WTC11 (cell line): ENCODE results near the gene ELOVL6.

Experiments used
- CREM ChIP-seq: sonication (generic); formaldehyde crosslinking; IDR thresholded peaks from 2 replicates; pipeline ENCODE4 v1.8.1; 2022; ENCODE audit warnings: mild to moderate bottlenecking, missing genetic modification reagents, moderate library complexity
- ELF4 ChIP-seq: sonication (generic); formaldehyde crosslinking; IDR thresholded peaks from 2 replicates; pipeline ENCODE4 v1.8.1; 2022; ENCODE audit warnings: low read depth, mild to moderate bottlenecking, moderate library complexity, missing genetic modification reagents
- ESRRA ChIP-seq: sonication (generic); formaldehyde crosslinking; IDR thresholded peaks from 2 replicates; pipeline ENCODE4 v1.8.1; 2022; ENCODE audit warnings: mild to moderate bottlenecking, missing genetic modification reagents, borderline replicate concordance
- MAX ChIP-seq: sonication (generic); formaldehyde crosslinking; IDR thresholded peaks from 2 replicates; pipeline ENCODE4 v1.8.0; 2022; ENCODE audit warnings: mild to moderate bottlenecking, missing genetic modification reagents
- NFE2L1 ChIP-seq: sonication (generic); formaldehyde crosslinking; IDR thresholded peaks from 2 replicates; pipeline ENCODE4 v1.8.1; 2023; ENCODE audit warnings: missing genetic modification reagents
- NR2C2 ChIP-seq: sonication (generic); formaldehyde crosslinking; IDR thresholded peaks from 2 replicates; pipeline ENCODE4 v1.8.0; 2022; ENCODE audit warnings: mild to moderate bottlenecking, missing genetic modification reagents
- NR3C1 ChIP-seq: sonication (generic); formaldehyde crosslinking; conservative IDR thresholded peaks from 2 replicates; pipeline ENCODE4 v1.8.1; 2023; ENCODE audit warnings: low read depth, mild to moderate bottlenecking, missing genetic modification reagents
- RELA ChIP-seq: sonication (generic); formaldehyde crosslinking; IDR thresholded peaks from 2 replicates; pipeline ENCODE4 v1.8.1; 2022; ENCODE audit warnings: missing genetic modification reagents, mild to moderate bottlenecking, borderline replicate concordance
- SP1 ChIP-seq: sonication (generic); formaldehyde crosslinking; conservative IDR thresholded peaks from 2 replicates; pipeline ENCODE4 v1.8.1; 2022; ENCODE audit warnings: missing genetic modification reagents
- TCF7 ChIP-seq: sonication (generic); formaldehyde crosslinking; IDR thresholded peaks from 2 replicates; pipeline ENCODE4 v1.8.0; 2022; ENCODE audit warnings: mild to moderate bottlenecking, low read depth, missing genetic modification reagents, moderate library complexity
- TF ChIP-seq, protein P1 (sequence below): fragments of 200-600 bp; IDR thresholded peaks from 2 replicates; pipeline ENCODE4 v1.8.0; 2022; ENCODE audit warnings: antibody characterized with exemption
- TF ChIP-seq, protein P2 (sequence below): sonication (generic); formaldehyde crosslinking; IDR thresholded peaks from 2 replicates; pipeline ENCODE4 v1.8.1; 2023; ENCODE audit warnings: mild to moderate bottlenecking, missing genetic modification reagents, borderline replicate concordance

DNA sequence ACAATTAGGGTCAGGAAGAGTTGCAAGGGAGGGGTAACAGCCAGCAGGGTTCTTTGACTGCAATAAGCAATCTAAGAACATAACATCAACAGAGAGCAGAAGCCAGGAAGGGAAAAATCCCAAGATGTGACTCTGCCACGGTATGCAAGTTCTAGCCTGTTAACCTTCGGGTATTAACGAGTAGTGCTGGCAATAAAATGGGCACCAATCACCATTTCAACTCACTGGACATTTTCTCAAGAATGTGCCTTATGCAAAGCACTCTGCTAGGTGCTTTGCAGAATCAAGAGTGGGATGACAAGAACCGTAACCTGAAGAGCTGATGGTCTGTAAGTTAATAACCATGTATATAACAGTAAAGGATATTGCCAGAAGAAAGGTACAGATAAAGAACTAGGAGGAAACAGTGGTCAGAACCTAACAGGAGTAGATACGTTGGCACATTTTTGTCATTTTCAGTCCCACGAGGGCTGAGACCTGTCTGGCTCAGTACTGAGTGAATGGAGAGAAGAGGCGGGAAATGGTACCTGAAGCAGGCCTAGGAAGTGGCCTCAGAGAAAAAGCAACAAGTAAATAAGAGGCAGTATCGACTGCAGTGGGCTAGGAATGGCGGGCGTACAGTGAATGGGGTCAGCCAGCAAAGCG, 2.7 kb downstream of the ELOVL6 start:
- TF ChIP-seq NR3C1 (CRISPR knock-in tag) (no peak), NR2C2 (CRISPR knock-in tag) (no peak), SP1 (CRISPR knock-in tag) (no peak), NFE2L1 (no peak), ELF4 (CRISPR knock-in tag) (no peak), TCF7 (CRISPR knock-in tag) (no peak), MAX (CRISPR knock-in tag) (no peak; the same call in 1 of the 2 replicates), ESRRA (no peak), RELA (CRISPR knock-in tag) (no peak), CREM (no peak)
- TF ChIP-seq, protein P1, sequence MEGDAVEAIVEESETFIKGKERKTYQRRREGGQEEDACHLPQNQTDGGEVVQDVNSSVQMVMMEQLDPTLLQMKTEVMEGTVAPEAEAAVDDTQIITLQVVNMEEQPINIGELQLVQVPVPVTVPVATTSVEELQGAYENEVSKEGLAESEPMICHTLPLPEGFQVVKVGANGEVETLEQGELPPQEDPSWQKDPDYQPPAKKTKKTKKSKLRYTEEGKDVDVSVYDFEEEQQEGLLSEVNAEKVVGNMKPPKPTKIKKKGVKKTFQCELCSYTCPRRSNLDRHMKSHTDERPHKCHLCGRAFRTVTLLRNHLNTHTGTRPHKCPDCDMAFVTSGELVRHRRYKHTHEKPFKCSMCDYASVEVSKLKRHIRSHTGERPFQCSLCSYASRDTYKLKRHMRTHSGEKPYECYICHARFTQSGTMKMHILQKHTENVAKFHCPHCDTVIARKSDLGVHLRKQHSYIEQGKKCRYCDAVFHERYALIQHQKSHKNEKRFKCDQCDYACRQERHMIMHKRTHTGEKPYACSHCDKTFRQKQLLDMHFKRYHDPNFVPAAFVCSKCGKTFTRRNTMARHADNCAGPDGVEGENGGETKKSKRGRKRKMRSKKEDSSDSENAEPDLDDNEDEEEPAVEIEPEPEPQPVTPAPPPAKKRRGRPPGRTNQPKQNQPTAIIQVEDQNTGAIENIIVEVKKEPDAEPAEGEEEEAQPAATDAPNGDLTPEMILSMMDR = no peak
- TF ChIP-seq, protein P2, sequence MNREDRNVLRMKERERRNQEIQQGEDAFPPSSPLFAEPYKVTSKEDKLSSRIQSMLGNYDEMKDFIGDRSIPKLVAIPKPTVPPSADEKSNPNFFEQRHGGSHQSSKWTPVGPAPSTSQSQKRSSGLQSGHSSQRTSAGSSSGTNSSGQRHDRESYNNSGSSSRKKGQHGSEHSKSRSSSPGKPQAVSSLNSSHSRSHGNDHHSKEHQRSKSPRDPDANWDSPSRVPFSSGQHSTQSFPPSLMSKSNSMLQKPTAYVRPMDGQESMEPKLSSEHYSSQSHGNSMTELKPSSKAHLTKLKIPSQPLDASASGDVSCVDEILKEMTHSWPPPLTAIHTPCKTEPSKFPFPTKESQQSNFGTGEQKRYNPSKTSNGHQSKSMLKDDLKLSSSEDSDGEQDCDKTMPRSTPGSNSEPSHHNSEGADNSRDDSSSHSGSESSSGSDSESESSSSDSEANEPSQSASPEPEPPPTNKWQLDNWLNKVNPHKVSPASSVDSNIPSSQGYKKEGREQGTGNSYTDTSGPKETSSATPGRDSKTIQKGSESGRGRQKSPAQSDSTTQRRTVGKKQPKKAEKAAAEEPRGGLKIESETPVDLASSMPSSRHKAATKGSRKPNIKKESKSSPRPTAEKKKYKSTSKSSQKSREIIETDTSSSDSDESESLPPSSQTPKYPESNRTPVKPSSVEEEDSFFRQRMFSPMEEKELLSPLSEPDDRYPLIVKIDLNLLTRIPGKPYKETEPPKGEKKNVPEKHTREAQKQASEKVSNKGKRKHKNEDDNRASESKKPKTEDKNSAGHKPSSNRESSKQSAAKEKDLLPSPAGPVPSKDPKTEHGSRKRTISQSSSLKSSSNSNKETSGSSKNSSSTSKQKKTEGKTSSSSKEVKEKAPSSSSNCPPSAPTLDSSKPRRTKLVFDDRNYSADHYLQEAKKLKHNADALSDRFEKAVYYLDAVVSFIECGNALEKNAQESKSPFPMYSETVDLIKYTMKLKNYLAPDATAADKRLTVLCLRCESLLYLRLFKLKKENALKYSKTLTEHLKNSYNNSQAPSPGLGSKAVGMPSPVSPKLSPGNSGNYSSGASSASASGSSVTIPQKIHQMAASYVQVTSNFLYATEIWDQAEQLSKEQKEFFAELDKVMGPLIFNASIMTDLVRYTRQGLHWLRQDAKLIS (CRISPR knock-in tag) = no peak
